WTC11 (cell line): ENCODE results near the gene RPL14. TPM values are rescaled to one million over a fixed set of nuclear protein-coding genes. Genes with fewer than 3 reads are reported as not detected.

Experiments used
- ATAC-seq: fragments of 200-7000 bp; cut with Tn5 transposase; 2 replicates; pipeline ENCODE4 v1.10.0; 2021; ENCODE audit warnings: mild to moderate bottlenecking, moderate library complexity
- CTCF ChIA-PET: fragments of 300-600 bp; sonication (Branson Sonifier 250); formaldehyde crosslinking; loops from one replicate; lab custom pipeline; 2021; ENCODE audit warnings: antibody characterized with exemption; lab: Charles Lee
- POLR2A ChIA-PET: fragments of 350-600 bp; sonication (Branson Sonifier 250); formaldehyde crosslinking; loops from one replicate; lab custom pipeline; 2021; ENCODE audit warnings: antibody characterized with exemption; lab: Charles Lee
- DNase-seq: peaks from one replicate; pipeline ENCODE4 v3.0.0; 2021; ENCODE audit warnings: low spot score
- H3K27ac Mint-ChIP-seq: 2 replicates; pipeline ENCODE4 v1.8.0; 2021; ENCODE audit warnings: mixed read lengths
- H3K27me3 Mint-ChIP-seq: 2 replicates; pipeline ENCODE4 v1.8.0; 2021; ENCODE audit warnings: low read depth, mild to moderate bottlenecking, moderate library complexity, mixed read lengths
- H3K36me3 Mint-ChIP-seq: 2 replicates; pipeline ENCODE4 v1.8.0; 2021; ENCODE audit warnings: mixed read lengths
- H3K4me1 Mint-ChIP-seq: 2 replicates; pipeline ENCODE4 v1.8.0; 2022; ENCODE audit warnings: mixed read lengths
- H3K4me3 Mint-ChIP-seq: 2 replicates; pipeline ENCODE4 v1.8.0; 2021; ENCODE audit warnings: mild to moderate bottlenecking, moderate library complexity, mixed read lengths
- H3K9me3 Mint-ChIP-seq: 2 replicates; pipeline ENCODE4 v1.8.0; 2021; ENCODE audit warnings: mixed read lengths
- ATF1 ChIP-seq: sonication (generic); formaldehyde crosslinking; IDR thresholded peaks from 2 replicates; pipeline ENCODE4 v1.8.1; 2023; ENCODE audit warnings: mild to moderate bottlenecking, moderate library complexity, missing genetic modification reagents
- CREB1 ChIP-seq: sonication (generic); formaldehyde crosslinking; IDR thresholded peaks from 2 replicates; pipeline ENCODE4 v1.8.0; 2023; ENCODE audit warnings: mild to moderate bottlenecking, missing genetic modification reagents
- ELF4 ChIP-seq: sonication (generic); formaldehyde crosslinking; IDR thresholded peaks from 2 replicates; pipeline ENCODE4 v1.8.1; 2022; ENCODE audit warnings: low read depth, mild to moderate bottlenecking, moderate library complexity, missing genetic modification reagents
- ERG ChIP-seq: fragments of 250-450 bp; sonication (Bioruptor Pico); IDR thresholded peaks from 2 replicates; pipeline ENCODE4 v1.8.0; 2021; ENCODE audit warnings: mild to moderate bottlenecking
- ETV6 ChIP-seq: sonication (generic); formaldehyde crosslinking; IDR thresholded peaks from 2 replicates; pipeline ENCODE4 v1.8.1; 2022; ENCODE audit warnings: mild to moderate bottlenecking, missing genetic modification reagents
- FOXK1 ChIP-seq: sonication (generic); formaldehyde crosslinking; IDR thresholded peaks from 2 replicates; pipeline ENCODE4 v1.8.0; 2022; ENCODE audit warnings: mild to moderate bottlenecking, moderate library complexity, missing genetic modification reagents
- HMGA2 ChIP-seq: fragments of 250-450 bp; sonication (Bioruptor Pico); IDR thresholded peaks from 2 replicates; pipeline ENCODE4 v1.4.0; 2021; ENCODE audit warnings: mild to moderate bottlenecking, moderate library complexity
- JAZF1 ChIP-seq: fragments of 250-450 bp; sonication (Bioruptor Pico); IDR thresholded peaks from 2 replicates; pipeline ENCODE4 v1.9.0; 2021; ENCODE audit warnings: moderate library complexity, mild to moderate bottlenecking, inconsistent platforms
- JUN ChIP-seq: sonication (generic); formaldehyde crosslinking; IDR thresholded peaks from 2 replicates; pipeline ENCODE4 v1.8.0; 2023; ENCODE audit warnings: mild to moderate bottlenecking, missing genetic modification reagents
- MAX ChIP-seq: sonication (generic); formaldehyde crosslinking; IDR thresholded peaks from 2 replicates; pipeline ENCODE4 v1.8.0; 2022; ENCODE audit warnings: mild to moderate bottlenecking, missing genetic modification reagents
- MXD4 ChIP-seq: fragments of 250-450 bp; sonication (Bioruptor Pico); IDR thresholded peaks from 2 replicates; pipeline ENCODE4 v1.8.0; 2021; ENCODE audit warnings: mild to moderate bottlenecking, moderate library complexity, borderline replicate concordance
- MYBL2 ChIP-seq: sonication (generic); formaldehyde crosslinking; IDR thresholded peaks from 2 replicates; pipeline ENCODE4 v1.8.1; 2023; ENCODE audit warnings: mild to moderate bottlenecking, moderate library complexity, missing genetic modification reagents
- NFE2L1 ChIP-seq: sonication (generic); formaldehyde crosslinking; IDR thresholded peaks from 2 replicates; pipeline ENCODE4 v1.8.1; 2023; ENCODE audit warnings: missing genetic modification reagents
- OVOL2 ChIP-seq: fragments of 250-450 bp; sonication (Bioruptor Pico); IDR thresholded peaks from 2 replicates; pipeline ENCODE4 v1.9.0; 2021; ENCODE audit warnings: mild to moderate bottlenecking, borderline replicate concordance
- PRRX2 ChIP-seq: fragments of 250-450 bp; sonication (Bioruptor Pico); IDR thresholded peaks from 2 replicates; pipeline ENCODE4 v1.8.0; 2021; ENCODE audit warnings: mild to moderate bottlenecking
- SMAD3 ChIP-seq: sonication (generic); formaldehyde crosslinking; IDR thresholded peaks from 2 replicates; pipeline ENCODE4 v1.8.0; 2022; ENCODE audit warnings: missing genetic modification reagents, mild to moderate bottlenecking, borderline replicate concordance
- SMAD4 ChIP-seq: sonication (generic); formaldehyde crosslinking; IDR thresholded peaks from 2 replicates; pipeline ENCODE4 v1.8.0; 2022; ENCODE audit warnings: mild to moderate bottlenecking, missing genetic modification reagents
- ZNF219 ChIP-seq: sonication (generic); formaldehyde crosslinking; IDR thresholded peaks from 2 replicates; pipeline ENCODE4 v1.8.0; 2023; ENCODE audit warnings: missing genetic modification reagents, mild to moderate bottlenecking, borderline replicate concordance
- ZNF423 ChIP-seq: fragments of 250-450 bp; sonication (Bioruptor Pico); IDR thresholded peaks from 2 replicates; pipeline ENCODE4 v2.1.2; 2022; ENCODE audit warnings: mild to moderate bottlenecking, moderate library complexity
- ZNF425 ChIP-seq: fragments of 250-450 bp; sonication (Bioruptor Pico); conservative IDR thresholded peaks from 2 replicates; pipeline ENCODE4 v1.9.0; 2021; ENCODE audit warnings: mild to moderate bottlenecking
- total RNA-seq: library from RNA; stranded (reverse); gene quantifications from 3 replicates; pipeline ENCODE4 v1.2.3, GENCODE V29; 2021
- TF ChIP-seq, protein P1 (sequence below): sonication (generic); formaldehyde crosslinking; IDR thresholded peaks from 2 replicates; pipeline ENCODE4 v1.8.1; 2023; ENCODE audit warnings: mild to moderate bottlenecking, missing genetic modification reagents, moderate library complexity
- TF ChIP-seq, protein P2 (sequence below): fragments of 250-450 bp; sonication (Bioruptor Pico); IDR thresholded peaks from 2 replicates; pipeline ENCODE4 v2.1.2; 2022; ENCODE audit warnings: mild to moderate bottlenecking, moderate library complexity

The RPL14 gene
- total RNA-seq, 1 experiment from 2014 or later: 2,816 TPM

GRCh38 chr3:40494698-40495097 lies 37.6 kb downstream of the RPL14 start:
- no peak for ATAC-seq
- Mint-ChIP-seq H3K27me3 (no peaks in the 10 kb centered on the region), H3K4me3 (no peak overlapping the region), H3K36me3 (0 out of 2 replicates have a peak, but pooled peaks cover 4% of the 10 kb centered on the region), H3K9me3 (no peaks in the 10 kb centered on the region), H3K27ac (no peak overlapping the region), H3K4me1 (peaks cover 5% of the 10 kb centered on the region)
- ChIA-PET POLR2A (no interaction called here), CTCF (interaction anchor here (0.7 to 3.8 kb wide), 2 partner anchors 11 to 166 kb away, joined by 3 to 22 read pairs; partner anchors contain the start of gene ZNF620)
- no peak for TF ChIP-seq ERG (CRISPR knock-in tag)
- TF ChIP-seq, protein P1, sequence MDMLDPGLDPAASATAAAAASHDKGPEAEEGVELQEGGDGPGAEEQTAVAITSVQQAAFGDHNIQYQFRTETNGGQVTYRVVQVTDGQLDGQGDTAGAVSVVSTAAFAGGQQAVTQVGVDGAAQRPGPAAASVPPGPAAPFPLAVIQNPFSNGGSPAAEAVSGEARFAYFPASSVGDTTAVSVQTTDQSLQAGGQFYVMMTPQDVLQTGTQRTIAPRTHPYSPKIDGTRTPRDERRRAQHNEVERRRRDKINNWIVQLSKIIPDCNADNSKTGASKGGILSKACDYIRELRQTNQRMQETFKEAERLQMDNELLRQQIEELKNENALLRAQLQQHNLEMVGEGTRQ (CRISPR knock-in tag): peak; percentile 27; the same call in 1 of the 2 replicates
- no peak for DNase-seq

GRCh38 chr3:40497288-40497687 lies 40.1 kb downstream of the RPL14 start:
- peaks cover 7% of the 10 kb centered on the region for H3K4me1 Mint-ChIP-seq
- H3K27ac Mint-ChIP-seq: no peak overlapping the region
- POLR2A ChIA-PET: no interaction called here
- no peaks in the 10 kb centered on the region for H3K36me3 Mint-ChIP-seq
- no peak for TF ChIP-seq MAX (CRISPR knock-in tag)
- TF ChIP-seq JUN: no peak
- no peak for TF ChIP-seq ZNF219 (CRISPR knock-in tag)
- no peak for TF ChIP-seq ZNF423 (CRISPR knock-in tag)
- TF ChIP-seq SMAD3: no peak
- no peak for TF ChIP-seq SMAD4
- TF ChIP-seq MXD4 (CRISPR knock-in tag): no peak
- TF ChIP-seq FOXK1 (CRISPR knock-in tag): no peak
- TF ChIP-seq OVOL2 (CRISPR knock-in tag): no peak
- TF ChIP-seq ZNF425 (CRISPR knock-in tag): no peak
- TF ChIP-seq HMGA2: no peak
- TF ChIP-seq ETV6 (CRISPR knock-in tag): no peak
- TF ChIP-seq ELF4 (CRISPR knock-in tag): no peak
- TF ChIP-seq ATF1 (CRISPR knock-in tag): no peak
- no peak for TF ChIP-seq CREB1
- no peak for TF ChIP-seq NFE2L1
- no peak for TF ChIP-seq JAZF1 (CRISPR knock-in tag)
- no peak for TF ChIP-seq MYBL2 (CRISPR knock-in tag)
- no peak for TF ChIP-seq PRRX2 (CRISPR knock-in tag)
- no peaks in the 10 kb centered on the region for H3K9me3 Mint-ChIP-seq
- DNase-seq (no peak), ATAC-seq (no peak)
- H3K4me3 Mint-ChIP-seq: no peak overlapping the region
- CTCF ChIA-PET: no interaction called here
- no peaks in the 10 kb centered on the region for H3K27me3 Mint-ChIP-seq

GRCh38 chr3:40499952-40500351 lies 42.8 kb downstream of the RPL14 start:
- Mint-ChIP-seq H3K27me3 (peaks cover 2% of the 10 kb centered on the region; the same call in 1 of the 2 replicates), H3K4me3 (no peak overlapping the region), H3K36me3 (no peaks in the 10 kb centered on the region), H3K9me3 (no peaks in the 10 kb centered on the region), H3K4me1 (peaks cover 4% of the 10 kb centered on the region; the same call in 1 of the 2 replicates), H3K27ac (no peak overlapping the region)
- ATAC-seq (no peak), DNase-seq (no peak)
- CTCF ChIA-PET: no interaction called here
- TF ChIP-seq, protein P2, sequence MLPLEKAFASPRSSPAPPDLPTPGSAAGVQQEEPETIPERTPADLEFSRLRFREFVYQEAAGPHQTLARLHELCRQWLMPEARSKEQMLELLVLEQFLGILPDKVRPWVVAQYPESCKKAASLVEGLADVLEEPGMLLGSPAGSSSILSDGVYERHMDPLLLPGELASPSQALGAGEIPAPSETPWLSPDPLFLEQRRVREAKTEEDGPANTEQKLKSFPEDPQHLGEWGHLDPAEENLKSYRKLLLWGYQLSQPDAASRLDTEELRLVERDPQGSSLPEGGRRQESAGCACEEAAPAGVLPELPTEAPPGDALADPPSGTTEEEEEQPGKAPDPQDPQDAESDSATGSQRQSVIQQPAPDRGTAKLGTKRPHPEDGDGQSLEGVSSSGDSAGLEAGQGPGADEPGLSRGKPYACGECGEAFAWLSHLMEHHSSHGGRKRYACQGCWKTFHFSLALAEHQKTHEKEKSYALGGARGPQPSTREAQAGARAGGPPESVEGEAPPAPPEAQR (CRISPR knock-in tag): no peak
- TF ChIP-seq NFE2L1: no peak
- POLR2A ChIA-PET: no interaction called here
